Spleen (tissue), 7 donors: Measurements from ENCODE around the gene SMAD6.

Experiments
- CTCF ChIP-seq, 11 experiments: fragments of 200-600 bp in 7 of 11; fragments of 450-650 bp in 4 of 11; sonication (generic) in 4 of 11; IDR thresholded peaks in 8 of 11; conservative IDR thresholded peaks in 3 of 11; 1 replicate in 7 of 11; 2 replicates in 4 of 11; pipeline versions ENCODE4 v1.4.0 to v1.8.0; 2016 to 2021; ENCODE audit warnings: antibody characterized with exemption in 11 of 11, inconsistent platforms in 4 of 11, mild to moderate bottlenecking in 1 of 11
- POLR2A ChIP-seq, 3 donors: fragments of 450-650 bp; IDR thresholded peaks; one replicate each; pipeline ENCODE4 v1.5.1; 2017; ENCODE audit warnings: antibody characterized with exemption in 3 of 3, mild to moderate bottlenecking in 1 of 3
- POLR2AphosphoS5 ChIP-seq, 3 donors: sonication (generic); formaldehyde crosslinking; IDR thresholded peaks; one replicate each; pipeline ENCODE4 v1.5.1; 2017; ENCODE audit warnings: antibody characterized with exemption in 3 of 3
- donor health status: DM: no; HTN: no; CAD: no; lungs with moderate emphysema.
- donor health status: DM: no; HTN: no; CAD: no.
- donor health status: DM: no; HTN: no; CAD: no.

- TF ChIP-seq POLR2A (IDR thresholded peaks at IDR 0.05): no peak
- TF ChIP-seq CTCF (IDR thresholded peaks at IDR 0.05 in 8 of 11, conservative IDR thresholded peaks at IDR 0.05 in 3 of 11): no peak
- TF ChIP-seq POLR2AphosphoS5 (IDR thresholded peaks at IDR 0.05): no peak
These were observed 9.2 kb downstream of the SMAD6 start for GRCh38 chr15:66711260-66711659.
